HEK293 (cell line): Measurements from ENCODE around the gene PJA2.

Experiments used
- ATF2 ChIP-seq: fragments of 450-650 bp; formaldehyde crosslinking; IDR thresholded peaks from 2 replicates; pipeline ENCODE4 v1.5.1; 2016; ENCODE audit warnings: missing biosample characterization, missing genetic modification characterization, low read depth
- ELK4 ChIP-seq: IDR thresholded peaks from 2 replicates; pipeline ENCODE4 v1.6.1; 2011; ENCODE audit warnings: mild to moderate bottlenecking, low read depth, low read length, borderline replicate concordance
- KLF10 ChIP-seq: fragments of 450-650 bp; IDR thresholded peaks from 2 replicates; pipeline ENCODE4 v1.5.1; 2018; ENCODE audit warnings: missing biosample characterization, mild to moderate bottlenecking, missing genetic modification characterization
- KLF16 ChIP-seq: fragments of 450-650 bp; formaldehyde crosslinking; IDR thresholded peaks from 2 replicates; pipeline ENCODE4 v1.5.1; 2017; ENCODE audit warnings: missing biosample characterization, missing genetic modification characterization
- KLF9 ChIP-seq: fragments of 450-650 bp; formaldehyde crosslinking; IDR thresholded peaks from 2 replicates; pipeline ENCODE4 v1.5.1; 2016; ENCODE audit warnings: missing biosample characterization, missing genetic modification characterization, low read depth
- OSR2 ChIP-seq: fragments of 450-650 bp; formaldehyde crosslinking; IDR thresholded peaks from 2 replicates; pipeline ENCODE4 v1.5.1; 2016; ENCODE audit warnings: missing biosample characterization, missing genetic modification characterization
- PBX3 ChIP-seq: sonication (generic); formaldehyde crosslinking; IDR thresholded peaks from 2 replicates; pipeline ENCODE4 v1.8.1; 2022; ENCODE audit warnings: mild to moderate bottlenecking, moderate library complexity, missing genetic modification reagents
- TCF7L2 ChIP-seq: IDR thresholded peaks from 2 replicates; pipeline ENCODE4 v1.6.1; 2011; ENCODE audit warnings: low read depth, mild to moderate bottlenecking, inconsistent platforms, low read length, moderate library complexity, borderline replicate concordance
- ZBTB1 ChIP-seq: fragments of 450-650 bp; formaldehyde crosslinking; IDR thresholded peaks from 2 replicates; pipeline ENCODE4 v1.5.1; 2016; ENCODE audit warnings: missing biosample characterization, missing genetic modification characterization
- ZBTB21 ChIP-seq: fragments of 450-650 bp; formaldehyde crosslinking; IDR thresholded peaks from 2 replicates; pipeline ENCODE4 v1.5.1; 2017; ENCODE audit warnings: missing biosample characterization, missing genetic modification characterization
- ZFP37 ChIP-seq: fragments of 450-650 bp; formaldehyde crosslinking; IDR thresholded peaks from 2 replicates; pipeline ENCODE4 v1.5.1; 2016; ENCODE audit warnings: missing biosample characterization, missing genetic modification characterization
- ZFP69B ChIP-seq: fragments of 450-650 bp; formaldehyde crosslinking; IDR thresholded peaks from 2 replicates; pipeline ENCODE4 v1.5.1; 2016; ENCODE audit warnings: missing biosample characterization, missing genetic modification characterization
- ZNF138 ChIP-seq: fragments of 450-650 bp; formaldehyde crosslinking; IDR thresholded peaks from 2 replicates; pipeline ENCODE4 v1.5.1; 2016; ENCODE audit warnings: missing biosample characterization, missing genetic modification characterization, borderline replicate concordance
- ZNF140 ChIP-seq: fragments of 450-650 bp; formaldehyde crosslinking; IDR thresholded peaks from 2 replicates; pipeline ENCODE4 v1.5.1; 2016; ENCODE audit warnings: missing biosample characterization, missing genetic modification characterization
- ZNF18 ChIP-seq: fragments of 450-650 bp; formaldehyde crosslinking; IDR thresholded peaks from 2 replicates; pipeline ENCODE4 v1.5.1; 2016; ENCODE audit warnings: missing biosample characterization, missing genetic modification characterization
- ZNF2 ChIP-seq: fragments of 450-650 bp; formaldehyde crosslinking; IDR thresholded peaks from 2 replicates; pipeline ENCODE4 v1.5.1; 2016; ENCODE audit warnings: missing biosample characterization, missing genetic modification characterization
- ZNF23 ChIP-seq: fragments of 450-650 bp; formaldehyde crosslinking; IDR thresholded peaks from 2 replicates; pipeline ENCODE4 v1.5.1; 2016; ENCODE audit warnings: missing biosample characterization, missing genetic modification characterization, borderline replicate concordance
- ZNF302 ChIP-seq: fragments of 450-650 bp; formaldehyde crosslinking; IDR thresholded peaks from 2 replicates; pipeline ENCODE4 v1.5.1; 2016; ENCODE audit warnings: missing biosample characterization, missing genetic modification characterization, low read depth
- ZNF404 ChIP-seq: fragments of 450-650 bp; formaldehyde crosslinking; IDR thresholded peaks from 2 replicates; pipeline ENCODE4 v1.5.1; 2017; ENCODE audit warnings: missing biosample characterization, missing genetic modification characterization
- ZNF514 ChIP-seq: fragments of 450-650 bp; formaldehyde crosslinking; IDR thresholded peaks from 2 replicates; pipeline ENCODE4 v1.5.1; 2016; ENCODE audit warnings: missing biosample characterization, missing genetic modification characterization
- ZNF610 ChIP-seq: fragments of 450-650 bp; formaldehyde crosslinking; IDR thresholded peaks from 2 replicates; pipeline ENCODE4 v1.5.1; 2016; ENCODE audit warnings: missing biosample characterization, missing genetic modification characterization, borderline replicate concordance
- ZNF624 ChIP-seq: fragments of 450-650 bp; formaldehyde crosslinking; IDR thresholded peaks from 2 replicates; pipeline ENCODE4 v1.5.1; 2017; ENCODE audit warnings: missing biosample characterization, missing genetic modification characterization
- ZNF768 ChIP-seq: fragments of 450-650 bp; formaldehyde crosslinking; IDR thresholded peaks from 2 replicates; pipeline ENCODE4 v1.5.1; 2018; ENCODE audit warnings: missing biosample characterization, mild to moderate bottlenecking, missing genetic modification characterization
- TF ChIP-seq, protein P1 (sequence below): fragments of 450-650 bp; formaldehyde crosslinking; IDR thresholded peaks from 2 replicates; pipeline ENCODE4 v1.5.1; 2017; ENCODE audit warnings: missing biosample characterization, missing genetic modification characterization
- TF ChIP-seq, protein P2 (sequence below): fragments of 450-650 bp; formaldehyde crosslinking; IDR thresholded peaks from 2 replicates; pipeline ENCODE4 v1.5.1; 2016; ENCODE audit warnings: missing biosample characterization, missing genetic modification characterization
- TF ChIP-seq, protein P3 (sequence below): fragments of 450-650 bp; formaldehyde crosslinking; IDR thresholded peaks from 2 replicates; pipeline ENCODE4 v1.5.1; 2017; ENCODE audit warnings: missing biosample characterization, missing genetic modification characterization
- TF ChIP-seq, protein P4 (sequence below): fragments of 450-650 bp; formaldehyde crosslinking; IDR thresholded peaks from 2 replicates; pipeline ENCODE4 v1.5.1; 2017; ENCODE audit warnings: missing biosample characterization, missing genetic modification characterization

Gene PJA2

GRCh38 chr5:109410389-109411148 lies 795 bp upstream of the PJA2 start (continued):
- TF ChIP-seq, protein P1, sequence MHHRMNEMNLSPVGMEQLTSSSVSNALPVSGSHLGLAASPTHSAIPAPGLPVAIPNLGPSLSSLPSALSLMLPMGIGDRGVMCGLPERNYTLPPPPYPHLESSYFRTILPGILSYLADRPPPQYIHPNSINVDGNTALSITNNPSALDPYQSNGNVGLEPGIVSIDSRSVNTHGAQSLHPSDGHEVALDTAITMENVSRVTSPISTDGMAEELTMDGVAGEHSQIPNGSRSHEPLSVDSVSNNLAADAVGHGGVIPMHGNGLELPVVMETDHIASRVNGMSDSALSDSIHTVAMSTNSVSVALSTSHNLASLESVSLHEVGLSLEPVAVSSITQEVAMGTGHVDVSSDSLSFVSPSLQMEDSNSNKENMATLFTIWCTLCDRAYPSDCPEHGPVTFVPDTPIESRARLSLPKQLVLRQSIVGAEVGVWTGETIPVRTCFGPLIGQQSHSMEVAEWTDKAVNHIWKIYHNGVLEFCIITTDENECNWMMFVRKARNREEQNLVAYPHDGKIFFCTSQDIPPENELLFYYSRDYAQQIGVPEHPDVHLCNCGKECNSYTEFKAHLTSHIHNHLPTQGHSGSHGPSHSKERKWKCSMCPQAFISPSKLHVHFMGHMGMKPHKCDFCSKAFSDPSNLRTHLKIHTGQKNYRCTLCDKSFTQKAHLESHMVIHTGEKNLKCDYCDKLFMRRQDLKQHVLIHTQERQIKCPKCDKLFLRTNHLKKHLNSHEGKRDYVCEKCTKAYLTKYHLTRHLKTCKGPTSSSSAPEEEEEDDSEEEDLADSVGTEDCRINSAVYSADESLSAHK (tag by site-specific recombination), result no peak; the same call in 1 of the 2 replicates
- TF ChIP-seq ATF2 (tag by site-specific recombination) (no peak), KLF9 (tag by site-specific recombination) (peak; percentile 91), ZFP69B (tag by site-specific recombination) (peak; percentile 77), ZFP37 (peak; percentile 63; the same call in 1 of the 2 replicates), KLF16 (0 out of 2 replicates have a peak, but pooled peaks have one; percentile 28), ZBTB1 (tag by site-specific recombination) (no peak), KLF10 (tag by site-specific recombination) (no peak), ZNF768 (tag by site-specific recombination) (no peak), ZNF2 (peak; percentile 93), ZNF302 (tag by site-specific recombination) (no peak), ZNF18 (tag by site-specific recombination) (no peak), TCF7L2 (0 out of 2 replicates have a peak, but pooled peaks have one; percentile 13), ZBTB21 (tag by site-specific recombination) (no peak; the same call in 1 of the 2 replicates), ZNF624 (no peak), ZNF610 (tag by site-specific recombination) (no peak), ZNF23 (tag by site-specific recombination) (no peak), PBX3 (CRISPR knock-in tag) (no peak), OSR2 (tag by site-specific recombination) (peak; percentile 30; the same call in 1 of the 2 replicates), ELK4 (no peak), ZNF138 (no peak), ZNF140 (no peak), ZNF404 (tag by site-specific recombination) (no peak), ZNF514 (no peak)
- TF ChIP-seq, protein P2, sequence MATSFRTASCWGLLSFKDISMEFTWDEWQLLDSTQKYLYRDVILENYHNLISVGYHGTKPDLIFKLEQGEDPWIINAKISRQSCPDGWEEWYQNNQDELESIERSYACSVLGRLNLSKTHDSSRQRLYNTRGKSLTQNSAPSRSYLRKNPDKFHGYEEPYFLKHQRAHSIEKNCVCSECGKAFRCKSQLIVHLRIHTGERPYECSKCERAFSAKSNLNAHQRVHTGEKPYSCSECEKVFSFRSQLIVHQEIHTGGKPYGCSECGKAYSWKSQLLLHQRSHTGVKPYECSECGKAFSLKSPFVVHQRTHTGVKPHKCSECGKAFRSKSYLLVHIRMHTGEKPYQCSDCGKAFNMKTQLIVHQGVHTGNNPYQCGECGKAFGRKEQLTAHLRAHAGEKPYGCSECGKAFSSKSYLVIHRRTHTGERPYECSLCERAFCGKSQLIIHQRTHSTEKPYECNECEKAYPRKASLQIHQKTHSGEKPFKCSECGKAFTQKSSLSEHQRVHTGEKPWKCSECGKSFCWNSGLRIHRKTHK (tag by site-specific recombination), result no peak
- TF ChIP-seq, protein P3, sequence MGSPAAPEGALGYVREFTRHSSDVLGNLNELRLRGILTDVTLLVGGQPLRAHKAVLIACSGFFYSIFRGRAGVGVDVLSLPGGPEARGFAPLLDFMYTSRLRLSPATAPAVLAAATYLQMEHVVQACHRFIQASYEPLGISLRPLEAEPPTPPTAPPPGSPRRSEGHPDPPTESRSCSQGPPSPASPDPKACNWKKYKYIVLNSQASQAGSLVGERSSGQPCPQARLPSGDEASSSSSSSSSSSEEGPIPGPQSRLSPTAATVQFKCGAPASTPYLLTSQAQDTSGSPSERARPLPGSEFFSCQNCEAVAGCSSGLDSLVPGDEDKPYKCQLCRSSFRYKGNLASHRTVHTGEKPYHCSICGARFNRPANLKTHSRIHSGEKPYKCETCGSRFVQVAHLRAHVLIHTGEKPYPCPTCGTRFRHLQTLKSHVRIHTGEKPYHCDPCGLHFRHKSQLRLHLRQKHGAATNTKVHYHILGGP, result no peak
- TF ChIP-seq, protein P4, sequence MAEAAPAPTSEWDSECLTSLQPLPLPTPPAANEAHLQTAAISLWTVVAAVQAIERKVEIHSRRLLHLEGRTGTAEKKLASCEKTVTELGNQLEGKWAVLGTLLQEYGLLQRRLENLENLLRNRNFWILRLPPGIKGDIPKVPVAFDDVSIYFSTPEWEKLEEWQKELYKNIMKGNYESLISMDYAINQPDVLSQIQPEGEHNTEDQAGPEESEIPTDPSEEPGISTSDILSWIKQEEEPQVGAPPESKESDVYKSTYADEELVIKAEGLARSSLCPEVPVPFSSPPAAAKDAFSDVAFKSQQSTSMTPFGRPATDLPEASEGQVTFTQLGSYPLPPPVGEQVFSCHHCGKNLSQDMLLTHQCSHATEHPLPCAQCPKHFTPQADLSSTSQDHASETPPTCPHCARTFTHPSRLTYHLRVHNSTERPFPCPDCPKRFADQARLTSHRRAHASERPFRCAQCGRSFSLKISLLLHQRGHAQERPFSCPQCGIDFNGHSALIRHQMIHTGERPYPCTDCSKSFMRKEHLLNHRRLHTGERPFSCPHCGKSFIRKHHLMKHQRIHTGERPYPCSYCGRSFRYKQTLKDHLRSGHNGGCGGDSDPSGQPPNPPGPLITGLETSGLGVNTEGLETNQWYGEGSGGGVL, result no peak
